Measurements from ENCODE around the gene MRPL53. TPM values are rescaled to one million over a fixed set of nuclear protein-coding genes. Genes with fewer than 3 reads are reported as not detected.
A peak's percentile ranks its signal among the peaks of the same experiment; 100 is the strongest.

The MRPL53 gene
- total and polyA plus RNA-seq, 2 of the 13 experiments (the other 11 are each of a cell fraction or from before 2014, with no cell fraction given): 34.3 to 51.9 TPM

- TF ChIP-seq JUNB (CRISPR knock-in tag; IDR thresholded peaks at IDR 0.05; ENCODE audit: borderline replicate concordance): no peak
- TF ChIP-seq PAF1 (CRISPR knock-in tag; IDR thresholded peaks at IDR 0.05): no peak
- TF ChIP-seq ZEB1 (IDR thresholded peaks at IDR 0.05; ENCODE audit: insufficient replicate concordance, low read depth): no peak
- no peak for TF ChIP-seq SCMH1 (CRISPR knock-in tag; IDR thresholded peaks at IDR 0.05; ENCODE audit: borderline replicate concordance)
- no peak; the same call in 1 of the 2 replicates for TF ChIP-seq FOXA3 (CRISPR knock-in tag; IDR thresholded peaks at IDR 0.05)
- TF ChIP-seq ZNF136 (CRISPR knock-in tag; IDR thresholded peaks at IDR 0.05; ENCODE audit: low read depth): no peak
- no peak for TF ChIP-seq ZNF3 (CRISPR knock-in tag; IDR thresholded peaks at IDR 0.05)
- no peak for TF ChIP-seq NCOA2 (CRISPR knock-in tag; IDR thresholded peaks at IDR 0.05)
- no peak for TF ChIP-seq NR3C1 (CRISPR knock-in tag; IDR thresholded peaks at IDR 0.05)
- no peak for TF ChIP-seq TBX3 (IDR thresholded peaks at IDR 0.05; ENCODE audit: borderline replicate concordance)
- no peak for TF ChIP-seq RNF2 (conservative IDR thresholded peaks at IDR 0.05; ENCODE audit: low read depth)
- 0 out of 2 replicates have a peak, but pooled peaks have one; percentile 38 for TF ChIP-seq SRF (IDR thresholded peaks at IDR 0.05; ENCODE audit: low read depth, low read length)
- no peak; the same call in none of the 2 replicates for TF ChIP-seq SP4 (CRISPR knock-in tag; IDR thresholded peaks at IDR 0.05)
- TF ChIP-seq MXI1 (IDR thresholded peaks at IDR 0.05; ENCODE audit: borderline replicate concordance, low read depth, low read length): 0 out of 3 replicates have a peak, but pooled peaks have one; percentile 11
- 0 out of 2 replicates have a peak, but pooled peaks have one; percentile 50 for TF ChIP-seq ZNF547 (CRISPR knock-in tag; IDR thresholded peaks at IDR 0.05)
- no peak for TF ChIP-seq ZNF549 (CRISPR knock-in tag; IDR thresholded peaks at IDR 0.05)
- TF ChIP-seq ZNF496 (CRISPR knock-in tag; IDR thresholded peaks at IDR 0.05; ENCODE audit: insufficient replicate concordance): no peak
- TF ChIP-seq ZNF816 (CRISPR knock-in tag; IDR thresholded peaks at IDR 0.05; ENCODE audit: borderline replicate concordance): no peak
- TF ChIP-seq NCOR1 (IDR thresholded peaks at IDR 0.05; ENCODE audit: borderline replicate concordance, low read length): peak; percentile 54; the same call in 1 of the 2 replicates
- TF ChIP-seq MXD3 (CRISPR knock-in tag; IDR thresholded peaks at IDR 0.05): 0 out of 2 replicates have a peak, but pooled peaks have one; percentile 14
- TF ChIP-seq NFYC (CRISPR knock-in tag; IDR thresholded peaks at IDR 0.05): peak; percentile 97
- no peak for TF ChIP-seq PREB (CRISPR knock-in tag; IDR thresholded peaks at IDR 0.05)
- no peak for TF ChIP-seq CEBPB (IDR thresholded peaks at IDR 0.05; ENCODE audit: borderline replicate concordance, low read depth, low read length)
- TF ChIP-seq ZNF703 (CRISPR knock-in tag; IDR thresholded peaks at IDR 0.05; ENCODE audit: borderline replicate concordance): no peak
- no peak for TF ChIP-seq LCORL (IDR thresholded peaks at IDR 0.05)
- TF ChIP-seq LCORL (CRISPR knock-in tag; IDR thresholded peaks at IDR 0.05): peak; percentile 8; the same call in 1 of the 2 replicates
- no peak for TF ChIP-seq BCLAF1 (IDR thresholded peaks at IDR 0.05)
- TF ChIP-seq ZNF879 (CRISPR knock-in tag; IDR thresholded peaks at IDR 0.05): no peak; the same call in 1 of the 2 replicates
These were observed 14.1 kb downstream of the MRPL53 start, which contains the start of gene WBP1 (continued) for GRCh38 chr2:74458132-74458937.

Data from HepG2 (cell line).